CD4-positive, CD25-positive, alpha-beta regulatory T cell (primary cell): ENCODE results near the gene PLEKHG2. TPM values are rescaled to one million over a fixed set of nuclear protein-coding genes. Genes with fewer than 3 reads are reported as not detected.
"Not testable (repeated sequence)": the region's sequence is repeated elsewhere in the genome, so short reads cannot be mapped to it uniquely, and the experiment has no call there.

ENCODE experiments used
- ATAC-seq, 2 donors: fragments of 150-1000 bp; cut with Tn5 transposase; one replicate each; pipeline ENCODE4 v1.10.0; 2021; ENCODE audit warnings: low read depth in 2 of 2, moderate number of reproducible peaks in 2 of 2, moderate library complexity in 1 of 2
- DNase-seq, 3 donors: peaks; one replicate each; pipeline versions ENCODE4 v3.0.0 to v3.0.0-alpha.2; 2012 to 2022; ENCODE audit warnings: mixed read lengths in 1 of 3
- H3K27ac ChIP-seq: one replicate; pipeline ENCODE4 v1.7.0; 2013; ENCODE audit warnings: mild to moderate bottlenecking, low read length; ENCODE audit not compliant: insufficient read depth, poor library complexity, severe bottlenecking
- H3K27me3 ChIP-seq: one replicate; pipeline ENCODE4 v1.7.0; 2013; ENCODE audit warnings: low read length; ENCODE audit not compliant: control insufficient read depth, insufficient read depth
- H3K36me3 ChIP-seq: one replicate; pipeline ENCODE4 v1.7.0; 2013; ENCODE audit warnings: mild to moderate bottlenecking, low read length, moderate library complexity; ENCODE audit not compliant: control insufficient read depth, insufficient read depth
- H3K4me1 ChIP-seq: 2 replicates; pipeline ENCODE4 v1.7.0; 2013; ENCODE audit warnings: mild to moderate bottlenecking, low read length; ENCODE audit not compliant: insufficient read depth, control insufficient read depth, poor library complexity, severe bottlenecking
- H3K4me3 ChIP-seq: one replicate; pipeline ENCODE4 v1.7.0; 2013; ENCODE audit warnings: low read depth, mild to moderate bottlenecking, low read length, moderate library complexity
- H3K9me3 ChIP-seq, 2 experiments: 1 replicate in 1 of 2; 2 replicates in 1 of 2; pipeline ENCODE4 v1.7.0; 2013; ENCODE audit warnings: low read length in 2 of 2, mild to moderate bottlenecking in 1 of 2, moderate library complexity in 1 of 2; ENCODE audit not compliant: control insufficient read depth in 2 of 2
- H3K27ac Mint-ChIP-seq, 3 donors: one replicate each; pipeline ENCODE4 v1.8.0; 2020 to 2022; ENCODE audit warnings: mild to moderate bottlenecking in 3 of 3, mixed read lengths in 3 of 3, moderate library complexity in 2 of 3
- H3K27me3 Mint-ChIP-seq: one replicate; pipeline ENCODE4 v1.8.0; 2022; ENCODE audit warnings: mild to moderate bottlenecking, mixed read lengths
- H3K36me3 Mint-ChIP-seq: one replicate; pipeline ENCODE4 v1.8.0; 2020; ENCODE audit warnings: mixed read lengths
- H3K4me1 Mint-ChIP-seq, 4 donors: one replicate each; pipeline ENCODE4 v1.8.0; 2020 to 2022; ENCODE audit warnings: mixed read lengths in 4 of 4, mild to moderate bottlenecking in 1 of 4
- H3K4me3 Mint-ChIP-seq, 4 donors: one replicate each; pipeline ENCODE4 v1.8.0; 2020 to 2022; ENCODE audit warnings: mild to moderate bottlenecking in 4 of 4, mixed read lengths in 4 of 4, moderate library complexity in 3 of 4
- H3K9me3 Mint-ChIP-seq, 7 donors: one replicate each; pipeline ENCODE4 v1.8.0; 2020 to 2022; ENCODE audit warnings: mixed read lengths in 7 of 7, mild to moderate bottlenecking in 3 of 7, moderate library complexity in 2 of 7
- polyA plus RNA-seq, 4 donors: library from polyadenylated mRNA; unstranded; fragments of 300-500 nt; fragmentation: Illumina TruSeq; gene quantifications; one replicate each; pipeline ENCODE4 v1.2.3, GENCODE V29; 2021
- total RNA-seq: library from RNA; stranded (reverse); gene quantifications from one replicate; pipeline ENCODE4 v1.2.3, GENCODE V29; 2022

PLEKHG2 gene
- total and polyA plus RNA-seq, 5 donors from 2014 or later, result 1.3 to 209 (median 3.1) TPM

- Mint-ChIP-seq H3K27me3 (no peaks in the 10 kb centered on the region), H3K4me1 (peaks cover 21 to 61% (median 37%) of the 10 kb centered on the region in 4 donors), H3K9me3 (peaks cover 0 to 2% (median 0%) of the 10 kb centered on the region in 7 donors), H3K4me3 (peak overlapping the region; percentile 96 to 100 (median 98)), H3K27ac (peak overlapping the region; percentile 99 to 100 (median 100)), H3K36me3 (peaks cover 23% of the 10 kb centered on the region)
- Histone ChIP-seq H3K4me3 (peak overlapping the region; percentile 97), H3K9me3 (no peaks in the 10 kb centered on the region), H3K4me1 (peaks cover 40% of the 10 kb centered on the region), H3K27me3 (no peaks in the 10 kb centered on the region), H3K36me3 (peaks cover 10% of the 10 kb centered on the region), H3K27ac (peak overlapping the region; percentile 95)
- no peak for DNase-seq
- ATAC-seq, result no peak
Observed at GRCh38 chr19:39444598-39445195, 32.2 kb downstream of the PLEKHG2 start.

GRCh38 chr19:39445196-39446111, 33.0 kb downstream of the PLEKHG2 start, which contains the start of gene SUPT5H:
Gene SUPT5H (plus strand): TSS chr19:39445582. CDS start chr19:39445891, 309 bp downstream.
- Histone ChIP-seq H3K27ac (peak within 1 kb of the TSS; percentile 95), H3K27me3 (no peaks in the 10 kb centered on the region), H3K4me1 (peaks cover 47% of the 10 kb centered on the region), H3K4me3 (peak within 1 kb of the TSS; percentile 99), H3K9me3 (no peaks in the 10 kb centered on the region), H3K36me3 (peaks cover 10% of the 10 kb centered on the region)
- peaks cover 0 to 2% (median 0%) of the 10 kb centered on the region in 7 donors for H3K9me3 Mint-ChIP-seq
- H3K27me3 Mint-ChIP-seq, result no peaks in the 10 kb centered on the region
- ATAC-seq, result peak; percentile 96 to 98
- H3K4me3 Mint-ChIP-seq, result peak within 1 kb of the TSS; percentile 96 to 100 (median 98)
- peak; percentile 98 to 100 (median 98) for DNase-seq
- H3K27ac Mint-ChIP-seq, result peak within 1 kb of the TSS; percentile 99 to 100 (median 100)
- H3K4me1 Mint-ChIP-seq, result peaks cover 23 to 61% (median 40%) of the 10 kb centered on the region in 4 donors
- H3K36me3 Mint-ChIP-seq, result peaks cover 26% of the 10 kb centered on the region

GRCh38 chr19:39446365-39447084, 34.1 kb downstream of the PLEKHG2 start:
- Histone ChIP-seq H3K27ac (peak overlapping the region; percentile 95), H3K4me3 (peak overlapping the region; percentile 99), H3K27me3 (no peaks in the 10 kb centered on the region), H3K9me3 (no peaks in the 10 kb centered on the region), H3K4me1 (peaks cover 49% of the 10 kb centered on the region), H3K36me3 (peaks cover 10% of the 10 kb centered on the region)
- Mint-ChIP-seq H3K27ac (peak overlapping the region in 2 of 3 donors; percentile 99 to 100), H3K4me3 (peak overlapping the region; percentile 96 to 100 (median 98)), H3K4me1 (peaks cover 27 to 69% (median 44%) of the 10 kb centered on the region in 4 donors), H3K27me3 (no peaks in the 10 kb centered on the region), H3K36me3 (peaks cover 28% of the 10 kb centered on the region), H3K9me3 (peaks cover 0 to 2% (median 0%) of the 10 kb centered on the region in 7 donors)
- DNase-seq (no peak), ATAC-seq (no peak)

GRCh38 chr19:39448271-39448670, 35.8 kb downstream of the PLEKHG2 start:
- ATAC-seq, result no peak
- H3K36me3 Mint-ChIP-seq, result peaks cover 44% of the 10 kb centered on the region
- H3K27ac ChIP-seq, result peak overlapping the region; percentile 8
- peak overlapping the region; percentile 99 for H3K4me3 ChIP-seq
- H3K27me3 Mint-ChIP-seq, result no peaks in the 10 kb centered on the region
- peaks cover 21% of the 10 kb centered on the region for H3K36me3 ChIP-seq
- no peak for DNase-seq
- no peaks in the 10 kb centered on the region for H3K9me3 ChIP-seq
- H3K27ac Mint-ChIP-seq, result peak overlapping the region; percentile 73 to 82 (median 79)
- peaks cover 49% of the 10 kb centered on the region for H3K4me1 ChIP-seq
- peaks cover 32 to 84% (median 60%) of the 10 kb centered on the region in 4 donors for H3K4me1 Mint-ChIP-seq
- peaks cover 0 to 2% (median 0%) of the 10 kb centered on the region in 7 donors for H3K9me3 Mint-ChIP-seq
- H3K27me3 ChIP-seq, result no peaks in the 10 kb centered on the region
- H3K4me3 Mint-ChIP-seq, result peak overlapping the region; percentile 73 to 100 (median 98)

GRCh38 chr19:39449116-39449797, 36.8 kb downstream of the PLEKHG2 start:
- H3K9me3 ChIP-seq, result no peaks in the 10 kb centered on the region
- H3K36me3 ChIP-seq, result peaks cover 29% of the 10 kb centered on the region
- no peak for ATAC-seq
- peak overlapping the region; percentile 8 for H3K27ac ChIP-seq
- Mint-ChIP-seq H3K27ac (peak overlapping the region; percentile 47 to 94 (median 85)), H3K4me1 (peaks cover 32 to 84% (median 60%) of the 10 kb centered on the region in 4 donors), H3K36me3 (peaks cover 45% of the 10 kb centered on the region), H3K9me3 (peaks cover 0 to 2% (median 0%) of the 10 kb centered on the region in 7 donors), H3K27me3 (no peaks in the 10 kb centered on the region), H3K4me3 (peak overlapping the region; percentile 81 to 100 (median 89))
- peak in 1 of 3 donors; percentile 16 for DNase-seq
- peak overlapping the region; percentile 13 for H3K4me3 ChIP-seq
- H3K4me1 ChIP-seq, result peaks cover 49% of the 10 kb centered on the region
- H3K27me3 ChIP-seq, result no peaks in the 10 kb centered on the region

GRCh38 chr19:39451257-39451656, 38.8 kb downstream of the PLEKHG2 start:
- H3K36me3 Mint-ChIP-seq, result peaks cover 43% of the 10 kb centered on the region
- peak overlapping the region in 1 of 4 donors; percentile 28 for H3K4me3 Mint-ChIP-seq
- H3K27me3 Mint-ChIP-seq, ATAC-seq, H3K4me3 ChIP-seq, DNase-seq, H3K9me3 Mint-ChIP-seq, H3K27ac ChIP-seq, H3K27me3 ChIP-seq, H3K27ac Mint-ChIP-seq, H3K9me3 ChIP-seq: not testable (repeated sequence)
- Histone ChIP-seq H3K4me1 (peaks cover 41% of the 10 kb centered on the region), H3K36me3 (peaks cover 36% of the 10 kb centered on the region)
- peaks cover 23 to 69% (median 55%) of the 10 kb centered on the region in 4 donors for H3K4me1 Mint-ChIP-seq

GRCh38 chr19:39463403-39463802, 50.9 kb downstream of the PLEKHG2 start:
- Mint-ChIP-seq H3K4me1 (peaks cover 0 to 5% (median 1%) of the 10 kb centered on the region in 4 donors), H3K27ac (no peak overlapping the region), H3K4me3 (no peak overlapping the region), H3K27me3 (no peaks in the 10 kb centered on the region), H3K36me3 (peaks cover 38% of the 10 kb centered on the region), H3K9me3 (no peaks in the 10 kb centered on the region)
- H3K9me3 ChIP-seq, result no peaks in the 10 kb centered on the region
- no peaks in the 10 kb centered on the region for H3K27me3 ChIP-seq
- H3K36me3 ChIP-seq, result peaks cover 82% of the 10 kb centered on the region
- no peaks in the 10 kb centered on the region for H3K4me1 ChIP-seq
- DNase-seq (no peak), ATAC-seq (no peak)
- no peak overlapping the region for H3K27ac ChIP-seq
- no peak overlapping the region for H3K4me3 ChIP-seq
